Neural cell (in vitro differentiated cells): ENCODE measurements around the gene EPHA8. TPM values are rescaled to one million over a fixed set of nuclear protein-coding genes. Genes with fewer than 3 reads are reported as not detected.

ENCODE experiments used
- H2AFZ ChIP-seq: fragments of 200-600, 300-800 bp; sonication (generic), shearing (Covaris generic); 2 replicates; pipeline ENCODE4 v1.6.0; 2014; ENCODE audit warnings: low read depth, mild to moderate bottlenecking, antibody characterized with exemption, low read length, moderate library complexity
- H3F3A ChIP-seq: fragments of 200-600 bp; shearing (Covaris generic); 2 replicates; pipeline ENCODE4 v1.6.1; 2016; ENCODE audit warnings: mild to moderate bottlenecking, moderate library complexity, mixed read lengths, antibody characterized with exemption, low read length; ENCODE audit not compliant: insufficient read depth, poor library complexity, severe bottlenecking
- H3K27ac ChIP-seq: fragments of 200-600, 300-800 bp; sonication (generic), shearing (Covaris generic); 2 replicates; pipeline ENCODE4 v1.5.1; 2014; ENCODE audit warnings: mild to moderate bottlenecking, low read length, moderate library complexity
- H3K27me3 ChIP-seq: fragments of 300-800, 200-600 bp; sonication (generic), shearing (Covaris generic); 2 replicates; pipeline ENCODE4 v1.6.0; 2014; ENCODE audit warnings: mild to moderate bottlenecking, low read depth, low read length, moderate library complexity; ENCODE audit not compliant: insufficient read depth
- H3K36me3 ChIP-seq: fragments of 300-800, 200-600 bp; sonication (generic), shearing (Covaris generic); 2 replicates; pipeline ENCODE4 v1.5.1; 2014; ENCODE audit warnings: mild to moderate bottlenecking, antibody characterized with exemption, low read length, moderate library complexity; ENCODE audit not compliant: insufficient read depth
- H3K4me2 ChIP-seq: fragments of 300-800, 200-600 bp; sonication (generic), shearing (Covaris generic); 2 replicates; pipeline ENCODE4 v1.6.0; 2014; ENCODE audit warnings: mild to moderate bottlenecking, low read length
- H3K4me3 ChIP-seq: fragments of 300-800, 200-600 bp; sonication (generic), shearing (Covaris generic); 2 replicates; pipeline ENCODE4 v1.5.1; 2014; ENCODE audit warnings: mild to moderate bottlenecking, low read length, moderate library complexity
- H3K79me2 ChIP-seq: fragments of 200-600 bp; shearing (Covaris generic); replicated peaks from 2 replicates; pipeline ENCODE4 v1.6.0; 2014; ENCODE audit warnings: mild to moderate bottlenecking, low read length, moderate library complexity; ENCODE audit not compliant: insufficient read depth
- H3K9ac ChIP-seq: fragments of 300-800, 200-600 bp; sonication (generic), shearing (Covaris generic); 2 replicates; pipeline ENCODE4 v1.6.1; 2016; ENCODE audit warnings: mild to moderate bottlenecking, low read length, mixed read lengths
- H3K9me2 ChIP-seq: fragments of 200-600 bp; shearing (Covaris generic); 2 replicates; pipeline ENCODE4 v1.6.1; 2016; ENCODE audit warnings: mild to moderate bottlenecking, low read length, mixed read lengths; ENCODE audit not compliant: insufficient read depth
- H3K9me3 ChIP-seq: fragments of 200-600, 300-800 bp; sonication (generic), shearing (Covaris generic); 2 replicates; pipeline ENCODE4 v1.6.1; 2016; ENCODE audit warnings: mild to moderate bottlenecking, mixed run types, low read length, moderate library complexity, mixed read lengths
- H4K20me1 ChIP-seq: fragments of 200-600 bp; shearing (Covaris generic); 2 replicates; pipeline ENCODE4 v1.6.1; 2016; ENCODE audit warnings: mild to moderate bottlenecking, mixed run types; ENCODE audit not compliant: insufficient read depth
- CTCF ChIP-seq: fragments of 450-650 bp; IDR thresholded peaks from 2 replicates; pipeline ENCODE4 v1.5.1; 2014; ENCODE audit warnings: antibody characterized with exemption, mild to moderate bottlenecking, moderate library complexity; ENCODE audit not compliant: poor library complexity, severe bottlenecking
- EP300 ChIP-seq: fragments of 450-650 bp; conservative IDR thresholded peaks from 2 replicates; pipeline ENCODE4 v1.6.1; 2014; ENCODE audit warnings: antibody characterized with exemption, mild to moderate bottlenecking, moderate library complexity; ENCODE audit not compliant: poor library complexity, severe bottlenecking
- EZH2 ChIP-seq: fragments of 200-600, 300-800 bp; shearing (Covaris generic), sonication (generic); IDR thresholded peaks from 2 replicates; pipeline ENCODE4 v1.6.1; 2014; ENCODE audit warnings: antibody characterized with exemption, low read length, borderline replicate concordance, mild to moderate bottlenecking; ENCODE audit not compliant: insufficient read depth, poor library complexity, severe bottlenecking
- MXI1 ChIP-seq: fragments of 450-650 bp; conservative IDR thresholded peaks from 2 replicates; pipeline ENCODE4 v1.6.1; 2014; ENCODE audit warnings: antibody characterized with exemption, mild to moderate bottlenecking; ENCODE audit not compliant: poor library complexity, severe bottlenecking
- POLR2AphosphoS5 ChIP-seq: IDR thresholded peaks from 2 replicates; pipeline ENCODE4 v1.6.1; 2012
- RAD21 ChIP-seq: fragments of 450-650 bp; conservative IDR thresholded peaks from 2 replicates; pipeline ENCODE4 v1.6.1; 2014; ENCODE audit warnings: antibody characterized with exemption, mild to moderate bottlenecking, moderate library complexity
- REST ChIP-seq: IDR thresholded peaks from 2 replicates; pipeline ENCODE4 v1.6.1; 2012; ENCODE audit warnings: borderline replicate concordance
- SMC3 ChIP-seq: fragments of 450-650 bp; conservative IDR thresholded peaks from 2 replicates; pipeline ENCODE4 v1.6.1; 2014; ENCODE audit warnings: antibody characterized with exemption, mild to moderate bottlenecking, moderate library complexity; ENCODE audit not compliant: poor library complexity
- TAF1 ChIP-seq: IDR thresholded peaks from 2 replicates; pipeline ENCODE4 v1.6.1; 2012; ENCODE audit warnings: low read depth
- polyA plus RNA-seq: library from polyadenylated mRNA; depleted of rRNA; stranded (reverse); fragments of >200 nt; gene quantifications from 2 replicates; pipeline ENCODE4 v1.2.3, GENCODE V29; 2014

EPHA8 gene
- polyA plus RNA-seq, 1 donor from 2014 or later, result 4.7 TPM

DNA sequence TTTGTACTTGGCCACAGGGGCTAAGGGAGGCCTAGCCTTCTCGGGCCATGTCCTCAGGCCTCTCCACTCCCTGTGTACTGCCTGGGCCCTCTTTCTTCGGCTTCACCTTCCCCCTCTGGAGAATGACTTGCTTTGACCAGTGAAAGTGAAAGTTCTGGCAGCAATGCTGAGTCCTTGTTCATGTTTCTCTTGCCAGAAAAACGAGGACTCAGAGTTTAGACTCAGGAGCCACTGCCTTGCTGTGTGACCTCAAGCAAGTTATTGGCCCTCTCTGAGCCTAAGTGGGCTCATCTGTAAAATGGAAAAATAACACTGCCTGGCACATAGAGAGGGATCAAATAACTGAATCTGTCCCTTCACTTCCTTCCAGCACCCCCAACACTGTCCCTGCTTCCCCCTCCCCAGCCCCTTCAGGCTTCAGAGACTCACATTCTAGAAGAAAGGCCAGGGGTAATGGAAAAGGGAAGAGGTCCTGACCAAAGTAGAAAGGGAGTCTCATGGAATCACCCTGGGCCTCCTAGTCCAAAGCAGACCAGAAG, 74.7 kb downstream of the EPHA8 start:
- H4K20me1 ChIP-seq, result no peaks in the 10 kb centered on the region
- TF ChIP-seq POLR2AphosphoS5 (no peak), SMC3 (no peak), EP300 (no peak), EZH2 (no peak), RAD21 (no peak), CTCF (no peak), TAF1 (no peak), REST (no peak), MXI1 (no peak)
- H3K79me2 ChIP-seq, result no peaks in the 10 kb centered on the region
- no peaks in the 10 kb centered on the region for H3K9me3 ChIP-seq
- no peaks in the 10 kb centered on the region for H3K27me3 ChIP-seq
- H3K9ac ChIP-seq, result no peak overlapping the region
- H2AFZ ChIP-seq, result no peak overlapping the region
- H3F3A ChIP-seq, result no peaks in the 10 kb centered on the region
- no peaks in the 10 kb centered on the region for H3K36me3 ChIP-seq
- no peak overlapping the region for H3K4me2 ChIP-seq
- no peaks in the 10 kb centered on the region for H3K9me2 ChIP-seq
- no peak overlapping the region for H3K27ac ChIP-seq
- no peak overlapping the region for H3K4me3 ChIP-seq

DNA sequence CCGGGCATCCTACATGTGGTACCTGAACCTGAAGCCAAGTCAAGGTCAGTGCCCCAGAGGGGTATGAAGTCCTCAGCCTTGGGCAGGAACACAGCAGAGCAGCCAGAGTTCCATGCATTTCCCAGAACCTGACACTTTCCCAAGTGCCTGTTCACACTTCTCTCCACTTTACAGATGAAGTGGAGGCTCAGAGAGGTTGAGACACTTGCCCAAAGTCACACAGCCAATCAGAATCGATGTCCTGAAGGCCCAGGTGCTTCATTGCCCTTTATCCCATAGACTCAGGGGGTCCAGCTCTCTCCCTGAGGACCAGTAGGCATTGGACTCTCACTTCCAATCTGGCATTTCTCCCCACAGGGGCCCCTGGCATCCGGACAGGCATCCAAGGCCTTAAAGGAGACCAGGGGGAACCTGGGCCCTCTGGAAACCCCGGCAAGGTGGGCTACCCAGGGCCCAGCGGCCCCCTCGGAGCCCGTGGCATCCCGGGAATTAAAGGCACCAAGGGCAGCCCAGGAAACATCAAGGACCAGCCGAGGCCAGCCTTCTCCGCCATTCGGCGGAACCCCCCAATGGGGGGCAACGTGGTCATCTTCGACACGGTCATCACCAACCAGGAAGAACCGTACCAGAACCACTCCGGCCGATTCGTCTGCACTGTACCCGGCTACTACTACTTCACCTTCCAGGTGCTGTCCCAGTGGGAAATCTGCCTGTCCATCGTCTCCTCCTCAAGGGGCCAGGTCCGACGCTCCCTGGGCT, 75.4 kb downstream of the EPHA8 start:
- Histone ChIP-seq H4K20me1 (no peaks in the 10 kb centered on the region), H3K9me3 (no peaks in the 10 kb centered on the region), H3K9me2 (no peaks in the 10 kb centered on the region), H3K36me3 (no peaks in the 10 kb centered on the region), H2AFZ (no peak overlapping the region), H3K27ac (no peak overlapping the region), H3K27me3 (no peaks in the 10 kb centered on the region), H3K79me2 (no peaks in the 10 kb centered on the region), H3K4me2 (no peak overlapping the region), H3F3A (no peaks in the 10 kb centered on the region), H3K4me3 (no peak overlapping the region), H3K9ac (no peak overlapping the region)
- TF ChIP-seq EZH2, result no peak
- TF ChIP-seq RAD21, result no peak
- TF ChIP-seq TAF1, result no peak
- TF ChIP-seq CTCF, result no peak
- no peak for TF ChIP-seq EP300
- TF ChIP-seq REST, result no peak
- no peak for TF ChIP-seq POLR2AphosphoS5
- TF ChIP-seq SMC3, result no peak
- TF ChIP-seq MXI1, result no peak
